HFF-Myc (cell line): ENCODE results near the gene NR3C2.

Source experiments
- DNase-seq: peaks from one replicate; pipeline ENCODE4 v3.0.0-alpha.2; 2011; ENCODE audit warnings: low read depth; ENCODE audit errors: extremely low read depth
- H3K4me3 ChIP-seq: replicated peaks from 2 replicates; pipeline ENCODE4 v1.5.1; 2011; ENCODE audit warnings: low read depth, mild to moderate bottlenecking, control low read depth, low read length
- TF ChIP-seq, protein P1 (sequence below): IDR thresholded peaks from 2 replicates; pipeline ENCODE4 v1.5.1; 2012; ENCODE audit warnings: mild to moderate bottlenecking, low read depth, low read length, control low read depth; ENCODE audit errors: missing control alignments

Gene NR3C2

GRCh38 chr4:148441986-148442831 is at the start of gene NR3C2:
Gene NR3C2 (minus strand): TSS chr4:148442414.
- TF ChIP-seq, protein P1, sequence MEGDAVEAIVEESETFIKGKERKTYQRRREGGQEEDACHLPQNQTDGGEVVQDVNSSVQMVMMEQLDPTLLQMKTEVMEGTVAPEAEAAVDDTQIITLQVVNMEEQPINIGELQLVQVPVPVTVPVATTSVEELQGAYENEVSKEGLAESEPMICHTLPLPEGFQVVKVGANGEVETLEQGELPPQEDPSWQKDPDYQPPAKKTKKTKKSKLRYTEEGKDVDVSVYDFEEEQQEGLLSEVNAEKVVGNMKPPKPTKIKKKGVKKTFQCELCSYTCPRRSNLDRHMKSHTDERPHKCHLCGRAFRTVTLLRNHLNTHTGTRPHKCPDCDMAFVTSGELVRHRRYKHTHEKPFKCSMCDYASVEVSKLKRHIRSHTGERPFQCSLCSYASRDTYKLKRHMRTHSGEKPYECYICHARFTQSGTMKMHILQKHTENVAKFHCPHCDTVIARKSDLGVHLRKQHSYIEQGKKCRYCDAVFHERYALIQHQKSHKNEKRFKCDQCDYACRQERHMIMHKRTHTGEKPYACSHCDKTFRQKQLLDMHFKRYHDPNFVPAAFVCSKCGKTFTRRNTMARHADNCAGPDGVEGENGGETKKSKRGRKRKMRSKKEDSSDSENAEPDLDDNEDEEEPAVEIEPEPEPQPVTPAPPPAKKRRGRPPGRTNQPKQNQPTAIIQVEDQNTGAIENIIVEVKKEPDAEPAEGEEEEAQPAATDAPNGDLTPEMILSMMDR, result no peak
- peak within 1 kb of the TSS; percentile 57 for H3K4me3 ChIP-seq
- peak; percentile 83 for DNase-seq

DNA sequence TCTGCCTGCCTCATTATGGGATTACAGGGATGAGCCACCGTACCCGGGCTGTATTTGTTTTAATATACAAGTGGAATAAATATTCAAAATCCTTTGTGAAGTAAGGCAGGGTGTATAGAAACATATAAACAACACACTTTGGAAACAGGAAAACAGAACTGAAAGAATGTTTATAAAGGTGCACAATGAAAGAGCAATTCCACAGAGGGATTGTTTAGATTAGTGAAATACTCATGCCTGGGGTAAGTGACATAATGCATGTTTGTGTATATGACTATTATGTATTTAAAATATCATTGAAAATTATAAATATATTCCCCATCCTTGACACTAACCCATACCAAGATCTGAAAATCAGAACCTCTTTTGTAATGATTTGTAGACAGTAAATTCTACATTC is 45.0 kb upstream of the NR3C2 start:
- no peak for DNase-seq
- H3K4me3 ChIP-seq, result no peak overlapping the region
- TF ChIP-seq, protein P1, result no peak

DNA sequence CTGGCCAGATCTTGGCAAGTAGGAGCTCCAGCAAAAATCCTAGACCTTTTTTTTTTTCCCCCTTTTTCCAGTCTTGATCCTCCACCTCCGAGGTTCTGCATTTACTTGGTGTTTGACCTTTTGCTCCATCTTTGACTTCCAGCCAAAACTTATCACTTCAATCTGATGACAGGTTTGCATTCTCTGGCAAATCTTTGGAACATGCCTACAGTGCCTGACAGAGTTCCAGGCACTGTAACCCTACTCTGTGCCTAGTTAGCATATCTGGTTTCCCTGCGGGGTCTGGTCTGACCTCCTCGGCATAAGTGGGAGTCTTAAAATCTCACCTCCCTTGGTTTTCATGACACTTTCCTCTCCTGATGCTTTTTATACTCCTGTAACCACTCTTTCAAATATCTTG is 39.4 kb upstream of the NR3C2 start:
- DNase-seq, result no peak
- TF ChIP-seq, protein P1, result no peak
- no peak overlapping the region for H3K4me3 ChIP-seq

DNA sequence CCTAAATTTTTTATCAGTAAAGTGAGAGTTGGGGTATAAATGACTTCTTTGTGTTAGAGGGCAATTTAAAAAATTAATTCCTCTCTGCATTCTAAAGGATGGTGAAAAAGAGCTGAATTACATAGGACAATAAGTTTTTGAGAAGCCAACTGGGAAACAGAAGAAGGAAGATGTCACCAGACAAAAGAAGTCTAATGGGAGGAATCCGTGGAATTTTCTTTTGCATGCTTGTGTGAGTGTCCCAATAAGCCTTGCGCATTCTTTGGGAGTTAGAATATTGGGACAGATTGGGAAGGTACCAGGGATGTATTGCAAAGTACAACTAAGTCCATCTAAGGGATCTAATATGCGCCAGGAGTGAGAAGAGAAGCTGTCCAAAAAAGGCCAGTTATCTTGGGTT is 35.1 kb upstream of the NR3C2 start:
- no peak overlapping the region for H3K4me3 ChIP-seq
- DNase-seq, result no peak
- TF ChIP-seq, protein P1, result no peak

DNA sequence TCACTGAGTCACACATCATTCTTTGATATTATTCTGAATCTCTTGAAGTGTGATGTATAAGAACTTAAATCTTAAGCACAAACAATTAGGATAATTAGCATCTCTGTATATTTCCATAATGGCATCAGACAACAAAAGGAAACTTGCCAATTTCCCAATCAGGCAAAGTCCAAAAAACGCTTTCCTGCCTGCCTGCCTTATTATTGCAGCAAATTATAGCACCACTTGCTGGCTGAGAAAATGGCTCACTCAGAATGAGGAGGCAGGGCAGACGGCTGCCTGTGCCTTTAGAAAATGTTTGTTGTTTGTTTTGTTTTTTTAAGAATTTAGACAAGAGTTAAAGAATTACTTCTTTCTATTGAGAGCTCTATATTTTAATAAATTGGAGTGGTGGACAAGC is 27.7 kb upstream of the NR3C2 start:
- no peak overlapping the region for H3K4me3 ChIP-seq
- no peak for DNase-seq
- TF ChIP-seq, protein P1, result no peak

GRCh38 chr4:148454835-148455234 is 12.6 kb upstream of the NR3C2 start:
- no peak for DNase-seq
- TF ChIP-seq, protein P1, result no peak
- H3K4me3 ChIP-seq, result no peak overlapping the region
